ENCODE data around the gene PCSK1.
"Not testable (repeated sequence)": the region's sequence is repeated elsewhere in the genome, so short reads cannot be mapped to it uniquely, and the experiment has no call there.

PCSK1 gene

DNA sequence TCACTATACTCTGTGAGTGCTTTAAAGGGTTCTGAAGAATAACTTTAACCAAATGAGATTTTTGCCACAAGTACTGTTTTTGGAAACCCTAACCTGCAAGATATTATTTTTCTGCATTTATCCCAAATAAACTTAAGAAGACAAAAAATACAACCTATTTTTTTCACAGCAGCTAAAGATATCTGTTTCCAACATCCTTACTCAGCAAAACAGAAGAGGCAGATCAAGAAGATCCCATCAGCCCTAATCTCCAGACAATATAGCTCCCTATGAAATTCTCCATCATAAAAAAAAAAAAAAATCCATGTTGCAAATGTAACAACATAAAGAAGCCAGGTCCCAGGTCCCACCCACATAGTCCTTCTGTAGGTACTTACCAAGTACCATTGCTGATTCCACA lies 7.6 kb downstream of the PCSK1 start:
- no peak for DNase-seq

DNA sequence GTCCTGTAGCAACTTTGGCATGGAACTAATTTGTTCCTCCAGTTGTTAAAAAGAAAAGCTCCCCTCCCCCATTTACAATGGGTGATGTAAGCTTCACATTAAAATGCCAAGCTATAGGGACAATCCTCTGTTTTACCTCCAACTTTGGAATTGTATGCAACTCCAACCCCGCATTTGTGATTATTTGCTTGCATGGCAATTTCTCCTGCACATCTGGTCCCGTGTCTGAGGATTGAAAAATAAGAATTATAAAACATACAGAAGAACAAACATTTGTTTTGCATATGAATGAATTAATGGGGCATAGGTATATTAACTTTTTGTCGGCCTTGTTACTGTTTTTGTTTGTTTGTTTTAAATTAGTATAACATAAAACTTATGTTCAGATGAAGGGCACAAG lies 17.2 kb downstream of the PCSK1 start:
- no peak for DNase-seq

DNA sequence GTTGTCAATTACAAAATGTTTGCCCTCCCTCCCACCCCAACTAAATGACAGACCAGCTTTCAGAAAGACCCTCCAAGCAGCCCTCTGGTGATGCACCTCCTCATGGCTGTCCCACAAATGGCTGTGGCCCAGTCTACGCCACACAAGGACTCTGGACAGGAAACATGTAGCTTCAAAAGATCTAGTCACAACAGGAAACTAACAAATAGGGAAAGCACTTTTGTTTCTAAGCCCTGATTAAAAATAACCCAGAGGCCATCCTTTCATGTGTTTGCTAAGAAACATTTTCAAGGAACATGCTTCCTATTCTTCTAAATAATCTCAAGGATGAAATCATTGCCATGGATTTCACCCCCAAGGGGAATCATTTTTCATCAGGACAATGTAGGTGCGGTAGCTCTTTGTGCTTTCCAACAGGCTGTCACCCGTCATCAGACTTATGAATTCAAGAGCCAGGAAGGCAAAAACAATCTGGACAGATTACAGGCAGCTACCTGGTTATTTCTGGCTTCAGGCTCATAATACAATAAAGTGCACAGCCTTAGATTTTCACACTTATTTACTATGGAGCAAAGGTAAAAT lies 20.1 kb downstream of the PCSK1 start:
- DNase-seq, result no peak

DNA sequence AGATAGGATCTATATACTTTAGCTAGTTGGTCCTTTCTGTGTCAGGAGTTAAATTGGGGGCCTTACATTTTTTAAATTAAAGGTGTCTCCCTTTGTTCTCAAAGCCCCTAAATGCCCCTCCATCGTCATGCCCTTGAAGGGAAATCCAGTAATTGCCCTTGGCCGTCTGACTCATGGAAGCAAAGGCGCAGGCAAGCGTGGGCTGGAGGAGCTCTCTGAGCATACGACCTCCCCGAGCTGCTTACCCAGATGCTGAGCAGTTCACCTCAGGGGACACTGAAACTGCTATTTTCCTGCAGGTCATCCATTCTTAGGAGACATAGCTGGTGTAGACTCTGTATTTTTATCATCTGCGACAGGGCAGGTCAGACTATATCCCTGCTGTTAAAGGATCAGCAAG lies 23.0 kb downstream of the PCSK1 start:
- DNase-seq, result no peak

DNA sequence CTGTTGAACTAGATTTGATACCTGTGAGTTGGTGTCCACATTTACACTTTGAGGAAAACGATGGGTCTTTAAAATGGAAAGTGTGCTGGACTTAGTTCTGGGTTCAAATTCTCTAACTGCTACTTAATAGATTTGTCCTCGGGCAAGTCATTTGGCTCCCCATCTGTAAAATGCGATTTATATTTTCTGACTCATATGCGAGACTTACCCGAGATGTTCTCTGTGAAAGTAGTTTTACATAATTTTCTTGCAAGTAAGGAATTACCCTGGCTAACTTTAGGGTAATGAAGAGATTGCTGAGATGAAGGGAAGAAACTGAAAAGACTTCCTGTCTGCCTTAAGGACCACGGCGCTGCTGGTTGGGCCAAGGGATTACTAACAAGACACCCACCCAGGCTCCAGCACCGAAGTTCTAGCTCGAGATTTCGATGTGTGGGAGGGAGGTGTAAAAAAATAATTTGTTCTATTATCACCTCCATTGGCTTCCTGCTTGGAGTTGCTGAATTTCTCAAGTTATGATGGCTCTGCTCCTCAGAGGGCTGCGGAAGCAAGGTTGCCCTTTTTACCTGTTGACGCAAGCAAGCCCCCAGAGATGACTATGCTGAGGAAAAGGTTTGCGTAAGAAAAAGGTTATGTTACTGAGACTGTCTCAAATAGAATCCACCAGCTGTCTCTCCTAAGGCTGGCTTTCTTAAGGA lies 24.1 kb downstream of the PCSK1 start:
- no peak for DNase-seq

DNA sequence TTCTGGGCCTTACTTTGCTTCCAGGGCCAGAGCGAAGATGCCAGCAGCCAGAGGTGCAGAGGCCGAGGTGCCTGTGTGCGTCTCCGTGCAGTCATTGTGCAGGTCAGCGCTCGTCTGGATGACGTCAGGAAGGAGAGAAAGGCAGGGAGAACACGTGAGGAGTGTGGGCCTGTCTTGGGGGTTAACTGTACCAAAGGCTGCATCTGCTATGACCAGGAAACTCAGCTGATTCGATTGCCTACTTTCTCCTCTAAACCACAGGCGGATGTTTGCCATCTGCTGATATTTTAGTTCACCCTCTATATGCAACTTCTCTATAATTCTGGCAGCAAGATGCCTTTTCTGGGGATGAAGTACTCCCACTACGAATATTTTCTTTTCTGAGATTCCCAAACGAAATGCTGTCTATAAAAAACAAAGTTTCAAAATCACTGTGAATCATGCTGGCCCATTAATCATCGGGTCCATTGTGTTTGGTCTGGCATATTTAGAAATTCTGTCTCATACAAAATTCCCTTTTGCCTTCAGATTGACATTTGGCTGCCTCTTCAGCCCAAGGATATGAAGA lies 24.8 kb downstream of the PCSK1 start:
- DNase-seq, result no peak

DNA sequence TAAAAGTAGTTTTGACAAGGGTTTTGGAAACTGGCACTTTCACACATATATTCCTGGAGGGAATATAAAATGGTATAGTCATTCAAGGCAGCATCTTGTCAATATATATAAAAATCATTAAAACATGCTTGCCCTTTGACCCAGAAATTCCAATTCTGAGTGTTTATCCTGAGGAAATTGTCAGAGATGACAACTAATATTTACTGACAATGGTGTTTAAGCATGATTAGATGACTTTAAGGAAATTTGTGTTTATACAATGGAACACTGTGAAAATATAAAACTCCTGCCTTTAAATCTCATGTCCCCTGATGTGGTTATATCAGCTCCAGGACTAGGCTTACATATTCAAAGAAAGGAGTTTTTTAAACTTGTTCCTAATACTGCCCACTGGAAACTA lies 25.6 kb downstream of the PCSK1 start:
- no peak for DNase-seq

DNA sequence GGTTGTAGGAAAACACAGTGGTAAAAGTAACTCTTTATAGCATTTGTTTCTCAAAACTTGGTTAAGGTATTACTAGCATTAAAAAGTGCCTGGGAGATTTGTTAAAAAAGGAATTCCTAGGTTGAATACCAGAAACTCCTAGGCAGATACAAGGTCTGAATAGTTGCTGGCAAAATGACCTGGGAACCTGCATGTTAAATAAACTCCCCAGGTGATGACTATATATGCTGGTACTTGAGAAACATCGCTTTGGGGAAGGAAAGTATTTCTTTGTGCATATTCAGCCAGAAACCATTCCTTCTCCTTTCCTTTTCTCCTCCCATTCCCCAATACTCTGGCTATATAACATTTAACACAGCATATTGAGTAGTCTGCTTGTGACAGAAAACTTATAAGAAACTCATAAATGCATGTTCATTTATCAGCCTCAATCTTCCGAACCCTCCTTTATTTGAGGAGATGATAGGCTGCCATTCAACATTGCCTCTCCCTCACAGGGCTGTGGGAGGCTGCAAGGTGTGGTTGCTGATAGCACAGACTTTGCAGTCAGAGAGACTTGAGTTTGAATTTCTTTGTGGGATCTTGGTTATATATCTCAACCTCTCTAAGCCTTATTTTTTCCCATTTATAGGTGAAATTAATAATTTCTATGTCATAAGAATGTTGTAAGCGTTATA lies 28.7 kb downstream of the PCSK1 start:
- no peak for DNase-seq

DNA sequence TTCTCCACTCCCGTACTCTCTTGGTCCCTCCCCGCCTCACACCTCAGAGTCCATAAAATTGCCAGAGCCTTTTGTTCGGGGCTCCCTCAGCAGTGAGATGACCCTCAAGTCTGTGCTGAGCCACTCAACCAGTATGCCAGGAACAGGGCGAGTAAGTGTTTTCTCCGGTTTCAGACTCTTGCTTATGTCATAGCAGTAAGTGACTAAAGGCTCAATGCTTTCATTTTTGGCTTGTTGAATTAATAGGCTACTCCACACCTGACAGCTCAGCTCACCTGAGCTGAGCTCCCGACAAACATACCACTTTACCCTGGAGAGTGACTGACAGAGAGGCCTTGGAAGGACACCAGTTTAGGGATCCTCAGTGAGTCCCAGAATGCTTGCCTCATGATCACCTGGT lies 30.5 kb downstream of the PCSK1 start:
- no peak for DNase-seq

DNA sequence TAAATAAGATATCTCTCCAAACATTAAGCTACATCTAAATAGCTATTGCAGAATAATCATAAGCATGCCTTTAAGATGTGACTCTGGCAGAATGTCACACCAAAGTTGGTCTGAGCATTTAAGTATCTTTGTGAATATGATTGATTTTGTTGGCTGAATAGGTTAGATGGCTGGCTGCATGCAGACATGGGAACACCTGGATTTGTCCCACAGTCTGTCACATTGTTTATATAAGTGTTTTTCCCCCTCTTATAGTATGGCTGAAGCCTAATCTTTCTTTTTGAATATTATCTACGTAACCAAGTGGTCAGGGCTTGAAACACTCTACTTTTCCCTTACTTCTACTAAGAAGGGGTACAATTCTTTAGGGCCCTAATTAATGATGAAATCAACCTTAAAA lies 36.2 kb downstream of the PCSK1 start:
- no peak for DNase-seq

DNA sequence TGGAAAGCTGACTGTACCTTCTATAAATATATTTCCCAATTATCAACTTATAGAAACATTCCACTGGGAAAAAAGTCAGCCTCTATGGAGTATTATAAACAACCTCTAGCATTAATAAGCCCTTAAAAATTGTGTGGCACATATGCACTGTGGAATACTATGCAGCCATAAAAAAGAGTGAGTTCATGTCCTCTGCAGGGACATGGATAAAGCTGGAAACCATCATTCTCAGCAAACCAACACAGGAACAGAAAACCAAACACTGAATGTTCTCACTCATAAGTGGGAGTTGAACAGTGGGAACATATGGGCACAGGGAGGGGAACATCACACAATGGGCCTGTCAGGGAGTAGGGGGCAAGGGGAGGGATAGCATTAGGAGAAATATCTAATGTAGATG lies 37.8 kb downstream of the PCSK1 start:
- not testable (repeated sequence) for DNase-seq

DNA sequence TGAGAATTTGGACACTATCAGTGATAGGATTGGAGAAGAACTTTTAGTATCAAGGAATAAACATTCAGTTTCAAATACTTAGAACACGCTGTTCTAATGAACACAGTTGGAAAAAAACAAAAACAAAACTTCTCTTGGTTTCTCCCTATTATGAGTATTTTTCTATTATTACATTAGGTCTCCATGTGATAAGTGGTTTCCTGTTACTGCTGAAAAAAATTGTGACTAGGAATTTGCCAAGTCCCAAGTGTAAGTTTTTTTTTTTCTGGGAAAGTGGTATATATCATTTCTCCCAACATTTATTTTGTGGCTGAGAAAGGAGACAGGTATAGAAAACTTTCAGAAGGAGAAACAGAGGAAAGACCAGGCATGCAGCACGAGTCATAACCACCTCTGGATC lies 41.1 kb downstream of the PCSK1 start:
- DNase-seq, result no peak

DNA sequence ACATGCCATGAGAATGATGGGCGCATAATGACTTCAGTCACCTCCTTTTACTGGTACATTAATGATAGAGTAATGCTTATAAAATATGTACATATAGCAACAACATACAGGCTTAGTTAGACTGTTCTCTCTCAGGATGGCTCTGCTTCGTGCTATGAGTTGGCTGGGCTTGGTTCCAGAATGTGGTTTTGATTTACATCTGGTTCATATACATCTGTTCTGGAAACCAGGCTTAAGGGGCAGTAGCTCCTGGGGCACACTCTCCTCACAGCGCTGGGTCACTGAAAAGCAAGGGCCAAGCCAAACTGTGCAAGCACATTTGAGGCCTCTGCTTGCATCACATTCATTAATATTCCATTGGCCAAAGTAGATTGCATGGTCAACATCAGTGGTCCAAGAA lies 44.9 kb downstream of the PCSK1 start:
- DNase-seq, result no peak

DNA sequence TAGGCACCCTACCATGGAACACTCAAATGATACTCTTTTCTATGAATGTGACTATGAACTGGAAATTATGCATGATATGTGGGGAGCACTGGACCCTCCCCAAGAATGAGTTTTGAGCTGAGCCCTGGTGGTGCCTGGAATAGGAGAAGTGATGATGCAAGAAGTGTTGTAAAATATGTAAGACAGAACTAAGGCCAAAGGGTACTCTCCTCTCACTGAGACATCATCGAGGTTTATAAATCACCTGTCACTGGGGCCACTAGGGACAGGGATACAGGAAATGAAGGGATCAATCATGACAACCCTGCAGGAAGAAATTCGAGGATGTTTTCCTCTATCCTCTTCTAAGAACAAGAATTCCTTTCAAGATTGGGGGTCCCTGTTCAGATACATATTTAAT lies 45.4 kb downstream of the PCSK1 start:
- no peak for DNase-seq

DNA sequence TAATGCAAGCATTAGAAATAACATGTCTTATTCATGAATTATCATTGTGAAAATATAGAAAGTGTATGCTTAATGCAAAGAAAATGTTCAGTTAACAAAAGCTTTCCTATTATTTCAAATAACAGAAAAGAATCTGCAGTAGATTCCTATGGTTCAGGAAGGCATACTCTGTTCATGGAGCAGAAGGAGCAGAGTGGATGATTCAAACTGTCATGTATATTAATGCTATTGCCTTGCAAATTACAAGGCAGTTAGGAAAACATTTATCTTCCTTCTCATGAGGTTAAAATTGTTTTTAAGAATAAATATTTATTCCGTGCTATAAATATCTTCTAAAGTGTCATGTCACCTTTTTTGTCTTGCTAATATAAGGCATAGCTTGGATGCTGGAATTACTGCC lies 47.5 kb downstream of the PCSK1 start:
- DNase-seq, result no peak

DNA sequence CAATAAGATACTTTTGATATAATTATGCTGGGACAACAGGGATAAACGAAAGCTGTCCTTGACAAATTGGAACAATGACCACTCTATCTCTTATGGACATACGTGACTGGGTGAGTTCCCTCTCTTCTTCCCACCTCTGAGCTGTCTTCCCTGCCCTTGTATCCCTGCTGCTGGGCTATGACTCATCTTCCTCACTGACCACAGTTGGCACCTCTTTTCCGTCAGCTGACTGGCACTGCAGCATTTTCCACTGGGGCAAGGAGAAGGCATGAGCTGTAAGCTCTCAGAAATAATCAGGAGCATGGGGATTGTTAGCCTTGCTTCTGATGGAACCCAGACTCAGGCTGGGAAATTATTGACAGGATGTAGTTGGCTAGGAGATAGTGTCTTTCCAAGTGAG lies 48.7 kb downstream of the PCSK1 start:
- no peak for DNase-seq

DNA sequence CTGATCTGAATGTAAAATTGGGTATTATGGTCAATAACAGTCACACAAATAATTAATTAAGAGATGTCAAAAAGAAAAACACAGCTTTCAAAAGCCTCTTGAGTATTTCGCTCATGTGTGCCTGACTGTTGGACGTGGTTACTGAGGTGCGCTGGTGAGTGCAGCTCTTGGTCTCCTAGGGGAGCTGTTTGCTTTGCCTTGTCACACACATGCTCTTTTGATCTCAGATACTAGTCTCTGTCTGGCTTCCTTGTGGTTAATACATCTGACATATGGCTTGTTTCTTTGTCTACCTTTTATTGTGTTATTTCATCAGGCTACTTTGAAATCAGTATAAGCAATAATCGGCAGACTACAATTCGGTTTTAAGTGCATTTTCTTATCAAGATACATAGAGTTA lies 51.5 kb downstream of the PCSK1 start:
- peak; percentile 13 for DNase-seq

DNA sequence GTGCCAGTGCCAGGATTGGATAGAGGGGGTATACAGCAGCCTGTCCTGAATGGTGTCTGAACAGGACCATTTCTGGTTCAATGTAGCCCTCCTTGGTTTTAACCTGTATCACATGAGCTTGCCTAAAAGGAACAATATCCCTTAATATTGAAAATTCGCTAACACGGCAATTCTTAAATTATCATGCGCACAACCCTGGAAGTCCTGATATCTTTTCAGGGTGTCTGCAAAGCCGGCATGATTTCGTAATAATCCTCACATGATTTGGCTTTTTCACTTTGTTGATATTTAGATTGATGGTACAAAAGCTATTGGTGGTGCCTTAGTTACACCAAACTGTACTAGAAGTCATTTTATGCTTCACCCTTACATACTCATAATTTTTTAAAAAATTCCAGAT lies 53.2 kb downstream of the PCSK1 start:
- no peak for DNase-seq

DNA sequence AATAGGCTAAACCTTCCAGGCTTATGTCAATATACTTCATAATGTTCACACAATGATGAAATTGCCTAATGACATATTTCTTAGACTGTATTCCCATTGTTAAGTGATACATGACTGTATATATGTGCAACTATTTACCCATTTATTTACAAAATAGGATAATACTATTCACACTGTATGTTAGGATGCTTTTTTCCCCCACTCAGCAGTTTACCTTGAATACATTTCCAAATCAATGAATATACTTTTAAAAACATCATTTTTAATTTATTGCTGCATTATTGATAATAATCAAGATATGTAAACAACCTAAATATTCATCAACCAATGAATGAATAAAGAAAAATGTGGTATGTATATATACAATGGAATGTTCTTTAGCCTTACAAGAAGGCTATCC lies 55.5 kb downstream of the PCSK1 start:
- no peak for DNase-seq

DNA sequence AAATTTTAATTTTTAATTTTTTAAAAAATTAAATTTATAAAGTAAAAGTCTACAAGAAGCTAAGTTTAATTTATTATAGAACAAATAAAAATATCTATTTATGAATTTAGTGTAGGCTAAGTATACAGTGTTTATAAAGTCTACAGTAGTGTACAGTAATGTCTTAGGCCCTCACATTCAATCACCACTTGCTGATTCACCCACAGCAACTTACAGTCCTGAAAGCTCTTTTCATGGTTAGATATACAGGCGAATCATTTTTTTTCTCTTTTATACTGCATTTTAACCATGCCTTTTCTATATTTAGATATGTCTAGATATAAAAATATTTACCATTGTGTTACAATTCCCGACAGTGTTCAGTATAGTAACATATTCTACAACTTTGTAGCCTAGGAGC lies 55.9 kb downstream of the PCSK1 start:
- DNase-seq, result no peak

DNA sequence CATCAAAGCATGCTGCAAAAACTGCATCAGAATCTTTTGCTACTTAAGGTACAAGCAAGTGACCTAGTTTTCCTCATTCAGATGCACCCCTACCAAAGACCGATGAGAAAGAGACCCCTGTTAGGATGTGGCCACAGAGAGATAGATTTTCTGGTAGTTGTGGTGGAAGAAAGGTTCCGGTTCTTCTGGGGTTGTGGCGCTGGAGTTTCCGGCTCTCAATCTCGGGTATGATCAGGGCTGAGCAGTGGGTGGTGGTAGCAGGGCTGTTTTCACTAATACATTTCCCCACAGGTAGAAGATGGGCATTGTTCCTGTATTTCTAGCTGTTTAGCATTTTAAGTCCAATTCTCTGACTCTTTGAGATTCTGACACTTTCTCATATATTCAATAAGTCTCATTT lies 58.4 kb downstream of the PCSK1 start:
- no peak for DNase-seq

DNA sequence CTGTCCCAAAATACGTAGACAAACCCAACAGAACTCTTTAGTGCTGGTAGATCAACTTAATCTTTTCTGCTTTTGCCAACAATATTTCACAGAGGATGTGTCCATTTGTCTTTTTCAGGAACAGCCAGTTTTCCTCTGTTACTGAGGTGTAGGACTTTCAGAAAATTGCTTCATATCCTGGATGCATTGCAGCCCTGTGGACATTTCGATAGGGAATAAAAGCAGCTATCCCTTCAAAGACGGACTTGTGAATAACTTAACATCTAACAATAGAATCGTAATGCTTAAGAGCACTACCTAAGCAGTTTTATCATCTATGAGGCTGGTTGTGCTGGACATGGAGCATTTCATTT lies 59.7 kb downstream of the PCSK1 start:
- no peak for DNase-seq

DNA sequence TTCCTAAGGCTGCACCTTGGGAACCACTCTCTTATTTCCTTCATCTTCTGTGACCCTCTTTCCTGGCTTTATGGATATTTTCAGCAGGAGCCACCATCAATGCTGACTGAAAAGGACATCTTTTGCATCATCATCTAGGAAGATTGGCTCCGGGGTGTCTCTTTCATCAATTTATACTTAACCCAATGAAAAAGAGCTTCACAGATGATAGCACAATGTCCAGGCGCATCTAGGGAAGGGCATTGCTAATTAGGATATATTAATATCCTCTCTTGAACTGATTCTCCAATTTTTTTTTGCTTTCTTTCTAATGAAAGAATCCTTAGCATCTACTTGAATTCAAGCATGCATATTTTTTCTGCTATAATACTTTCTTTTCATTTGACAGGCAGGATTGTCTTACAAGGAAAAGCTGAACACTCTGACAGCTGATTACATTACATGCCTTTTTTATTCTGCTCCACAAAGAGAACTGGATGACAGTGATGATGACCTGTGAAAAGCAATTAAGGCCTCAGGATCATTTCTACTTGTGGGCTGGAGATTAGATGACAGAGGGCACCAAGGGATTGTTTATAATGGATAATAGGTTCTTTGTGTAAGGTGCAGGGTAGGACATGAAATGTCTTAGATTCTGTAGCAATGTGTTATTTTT lies 60.2 kb downstream of the PCSK1 start:
- DNase-seq, result no peak

DNA sequence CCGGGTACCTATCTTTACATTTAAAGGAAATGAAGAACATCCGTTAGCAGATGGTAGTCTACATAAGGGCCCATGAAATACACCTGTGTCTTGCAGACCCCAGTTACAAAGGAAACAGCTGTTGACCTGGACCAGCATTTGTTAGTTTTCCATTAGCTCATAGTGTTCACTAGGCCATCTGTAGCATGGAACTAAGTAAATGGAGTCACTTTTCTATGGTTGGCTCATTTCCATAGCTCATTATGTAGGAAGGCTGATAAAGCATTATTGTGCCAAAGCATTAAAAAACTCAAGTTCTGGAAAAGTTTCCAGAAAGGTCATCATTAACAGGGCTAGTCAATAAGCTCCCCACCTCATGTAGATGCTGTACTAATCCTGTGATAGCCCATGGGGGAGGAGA lies 62.1 kb downstream of the PCSK1 start:
- no peak for DNase-seq
